ENCODE data around the gene ATP1B2.

The ATP1B2 gene

DNA sequence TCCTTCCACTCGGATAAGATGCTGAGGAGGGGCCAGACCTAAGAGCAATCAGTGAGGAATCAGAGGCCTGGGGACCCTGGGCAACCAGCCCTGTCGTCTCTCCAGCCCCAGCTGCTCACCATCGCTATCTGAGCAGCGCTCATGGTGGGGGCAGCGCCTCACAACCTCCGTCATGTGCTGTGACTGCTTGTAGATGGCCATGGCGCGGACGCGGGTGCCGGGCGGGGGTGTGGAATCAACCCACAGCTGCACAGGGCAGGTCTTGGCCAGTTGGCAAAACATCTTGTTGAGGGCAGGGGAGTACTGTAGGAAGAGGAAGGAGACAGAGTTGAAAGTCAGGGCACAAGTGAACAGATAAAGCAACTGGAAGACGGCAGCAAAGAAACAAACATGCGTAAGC, 24.2 kb downstream of the ATP1B2 start:
- no peak for DNase-seq
- no peaks in the 10 kb centered on the region for H3F3A ChIP-seq (ENCODE audit: insufficient read depth, low read length)
- H3K27me3 ChIP-seq (replicated peaks; ENCODE audit: insufficient read depth, low read length), result no peaks in the 10 kb centered on the region
- no peak overlapping the region for H3K4me3 ChIP-seq (ENCODE audit: low read length)
- TF ChIP-seq EZH2phosphoT487 (IDR thresholded peaks at IDR 0.05; ENCODE audit: low read length) (no peak), EZH2 (optimal IDR thresholded peaks at IDR 0.05; ENCODE audit: low read depth, low read length) (no peak)
- TF ChIP-seq, protein P1, sequence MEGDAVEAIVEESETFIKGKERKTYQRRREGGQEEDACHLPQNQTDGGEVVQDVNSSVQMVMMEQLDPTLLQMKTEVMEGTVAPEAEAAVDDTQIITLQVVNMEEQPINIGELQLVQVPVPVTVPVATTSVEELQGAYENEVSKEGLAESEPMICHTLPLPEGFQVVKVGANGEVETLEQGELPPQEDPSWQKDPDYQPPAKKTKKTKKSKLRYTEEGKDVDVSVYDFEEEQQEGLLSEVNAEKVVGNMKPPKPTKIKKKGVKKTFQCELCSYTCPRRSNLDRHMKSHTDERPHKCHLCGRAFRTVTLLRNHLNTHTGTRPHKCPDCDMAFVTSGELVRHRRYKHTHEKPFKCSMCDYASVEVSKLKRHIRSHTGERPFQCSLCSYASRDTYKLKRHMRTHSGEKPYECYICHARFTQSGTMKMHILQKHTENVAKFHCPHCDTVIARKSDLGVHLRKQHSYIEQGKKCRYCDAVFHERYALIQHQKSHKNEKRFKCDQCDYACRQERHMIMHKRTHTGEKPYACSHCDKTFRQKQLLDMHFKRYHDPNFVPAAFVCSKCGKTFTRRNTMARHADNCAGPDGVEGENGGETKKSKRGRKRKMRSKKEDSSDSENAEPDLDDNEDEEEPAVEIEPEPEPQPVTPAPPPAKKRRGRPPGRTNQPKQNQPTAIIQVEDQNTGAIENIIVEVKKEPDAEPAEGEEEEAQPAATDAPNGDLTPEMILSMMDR (IDR thresholded peaks at IDR 0.05; ENCODE audit: low read length), result no peak
- no peaks in the 10 kb centered on the region for H3K4me1 ChIP-seq (ENCODE audit: low read length)
- H3K9me3 ChIP-seq (replicated peaks; ENCODE audit: insufficient read depth, low read length), result no peaks in the 10 kb centered on the region
- H2AFZ ChIP-seq (ENCODE audit: low read length), result no peak overlapping the region
- no peak overlapping the region for H3K4me2 ChIP-seq (ENCODE audit: low read depth, low read length)
- 0 out of 2 replicates have a peak, but pooled peaks cover 4% of the 10 kb centered on the region for H3K79me2 ChIP-seq (ENCODE audit: low read length)
- H3K9ac ChIP-seq (ENCODE audit: low read length), result no peak overlapping the region
- H3K9me2 ChIP-seq (replicated peaks; ENCODE audit: insufficient read depth, low read length), result no peaks in the 10 kb centered on the region
- H3K36me3 ChIP-seq (replicated peaks; ENCODE audit: insufficient read depth, low read length), result peaks cover 19% of the 10 kb centered on the region
- H3K27ac ChIP-seq (ENCODE audit: low read length), result no peak overlapping the region
- H4K20me1 ChIP-seq (ENCODE audit: insufficient read depth, low read length), result no peaks in the 10 kb centered on the region

GRCh38 chr17:7676533-7676932, 25.8 kb downstream of the ATP1B2 start:
- Histone ChIP-seq H3K4me3 (ENCODE audit: low read length) (no peak overlapping the region), H2AFZ (ENCODE audit: low read length) (no peak overlapping the region), H3K4me1 (ENCODE audit: low read length) (no peaks in the 10 kb centered on the region), H4K20me1 (ENCODE audit: insufficient read depth, low read length) (no peaks in the 10 kb centered on the region), H3K27ac (ENCODE audit: low read length) (no peak overlapping the region), H3K27me3 (replicated peaks; ENCODE audit: insufficient read depth, low read length) (no peaks in the 10 kb centered on the region), H3K79me2 (ENCODE audit: low read length) (0 out of 2 replicates have a peak, but pooled peaks cover 4% of the 10 kb centered on the region), H3F3A (ENCODE audit: insufficient read depth, low read length) (no peaks in the 10 kb centered on the region), H3K36me3 (replicated peaks; ENCODE audit: insufficient read depth, low read length) (peaks cover 14% of the 10 kb centered on the region), H3K9ac (ENCODE audit: low read length) (no peak overlapping the region), H3K4me2 (ENCODE audit: low read depth, low read length) (no peak overlapping the region), H3K9me2 (replicated peaks; ENCODE audit: insufficient read depth, low read length) (no peaks in the 10 kb centered on the region), H3K9me3 (replicated peaks; ENCODE audit: insufficient read depth, low read length) (no peaks in the 10 kb centered on the region)
- TF ChIP-seq EZH2 (optimal IDR thresholded peaks at IDR 0.05; ENCODE audit: low read depth, low read length), result no peak
- no peak for TF ChIP-seq EZH2phosphoT487 (IDR thresholded peaks at IDR 0.05; ENCODE audit: low read length)
- TF ChIP-seq, protein P1 (IDR thresholded peaks at IDR 0.05; ENCODE audit: low read length), result no peak
- no peak for DNase-seq

DNA sequence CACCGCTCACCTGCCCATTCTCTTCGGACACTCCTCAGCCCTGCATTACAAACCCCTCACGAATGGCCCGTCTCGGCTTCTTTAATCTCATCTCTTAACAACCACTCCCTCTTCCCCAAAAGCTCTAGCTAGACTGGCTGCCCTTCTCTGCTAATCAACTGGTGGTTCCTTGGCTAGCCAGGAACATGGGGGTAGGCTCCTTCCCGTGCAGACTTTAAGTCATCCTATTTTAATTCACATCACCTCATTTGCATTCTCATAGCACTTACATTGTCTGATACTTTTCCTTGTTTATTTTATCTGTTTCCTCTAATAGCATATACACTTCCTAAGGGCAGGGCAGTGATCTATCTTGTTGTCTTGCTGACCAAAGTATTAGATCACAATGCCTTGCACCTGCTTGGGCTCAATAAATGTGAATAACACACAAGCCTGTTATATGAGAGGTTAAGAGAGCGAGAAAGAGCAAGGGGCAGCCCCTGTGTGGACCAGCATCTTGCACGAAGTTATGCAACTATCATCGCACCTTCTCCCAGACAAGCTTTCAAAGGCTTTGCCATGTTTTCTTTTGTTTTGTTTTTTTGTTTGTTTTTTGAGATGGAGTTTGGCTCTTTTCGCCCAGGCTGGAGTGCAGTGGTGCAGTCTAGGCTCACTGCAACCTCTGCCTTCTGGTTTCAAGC, 26.8 kb downstream of the ATP1B2 start:
- Histone ChIP-seq H3K4me1 (ENCODE audit: low read length) (no peaks in the 10 kb centered on the region), H3K4me3 (ENCODE audit: low read length) (no peak overlapping the region), H3K4me2 (ENCODE audit: low read depth, low read length) (no peak overlapping the region), H3K9ac (ENCODE audit: low read length) (no peak overlapping the region), H3K9me3 (replicated peaks; ENCODE audit: insufficient read depth, low read length) (no peaks in the 10 kb centered on the region), H2AFZ (ENCODE audit: low read length) (no peak overlapping the region), H3F3A (ENCODE audit: insufficient read depth, low read length) (no peaks in the 10 kb centered on the region), H3K36me3 (replicated peaks; ENCODE audit: insufficient read depth, low read length) (peaks cover 14% of the 10 kb centered on the region), H3K27ac (ENCODE audit: low read length) (no peak overlapping the region), H4K20me1 (ENCODE audit: insufficient read depth, low read length) (no peaks in the 10 kb centered on the region), H3K79me2 (ENCODE audit: low read length) (peaks cover 8% of the 10 kb centered on the region), H3K27me3 (replicated peaks; ENCODE audit: insufficient read depth, low read length) (no peaks in the 10 kb centered on the region), H3K9me2 (replicated peaks; ENCODE audit: insufficient read depth, low read length) (no peaks in the 10 kb centered on the region)
- DNase-seq, result no peak
- TF ChIP-seq EZH2phosphoT487 (IDR thresholded peaks at IDR 0.05; ENCODE audit: low read length), result no peak
